HL-60 (cell line): ENCODE data around the gene PTX4.

Experiments used
- DNase-seq, 2 experiments: peaks; one replicate each; pipeline ENCODE4 v3.0.0-alpha.2; 2010 to 2020; ENCODE audit warnings: low read depth in 1 of 2, low spot score in 1 of 2
- H3K27ac ChIP-seq: fragments of 250-450 bp; sonication (Bioruptor Pico); replicated peaks from 2 replicates; pipeline ENCODE4 v1.5.1; 2020; ENCODE audit warnings: mild to moderate bottlenecking, moderate library complexity
- H3K27me3 ChIP-seq: fragments of 250-450 bp; sonication (Bioruptor Pico); 2 replicates; pipeline ENCODE4 v1.5.1; 2021; ENCODE audit warnings: mild to moderate bottlenecking, moderate library complexity; ENCODE audit not compliant: insufficient read depth, poor library complexity, severe bottlenecking
- H3K4me3 ChIP-seq: replicated peaks from 2 replicates; pipeline ENCODE4 v1.5.1; 2011; ENCODE audit warnings: mild to moderate bottlenecking, control low read depth, low read length; ENCODE audit not compliant: insufficient read depth
- GABPA ChIP-seq: IDR thresholded peaks from 2 replicates; pipeline ENCODE4 v1.6.1; 2012; ENCODE audit warnings: low read depth
- POLR2AphosphoS5 ChIP-seq: IDR thresholded peaks from 2 replicates; pipeline ENCODE4 v1.6.1; 2012; ENCODE audit warnings: low read depth
- REST ChIP-seq: IDR thresholded peaks from 2 replicates; pipeline ENCODE4 v1.6.1; 2012; ENCODE audit warnings: low read depth; ENCODE audit not compliant: insufficient replicate concordance
- SPI1 ChIP-seq: IDR thresholded peaks from 2 replicates; pipeline ENCODE4 v1.6.1; 2012; ENCODE audit warnings: low read depth, mild to moderate bottlenecking, borderline replicate concordance
- TF ChIP-seq, protein P1 (sequence below): IDR thresholded peaks from one replicate; pipeline ENCODE4 v1.5.1; 2011; ENCODE audit warnings: low read length, control low read depth, inconsistent platforms; ENCODE audit not compliant: insufficient read depth

Gene PTX4

GRCh38 chr16:1520461-1520860 lies 31.7 kb upstream of the PTX4 start:
- H3K27me3 ChIP-seq = no peaks in the 10 kb centered on the region
- TF ChIP-seq SPI1 (no peak), GABPA (no peak)
- DNase-seq = no peak
- no peak overlapping the region for H3K4me3 ChIP-seq
- H3K27ac ChIP-seq = no peak overlapping the region

DNA sequence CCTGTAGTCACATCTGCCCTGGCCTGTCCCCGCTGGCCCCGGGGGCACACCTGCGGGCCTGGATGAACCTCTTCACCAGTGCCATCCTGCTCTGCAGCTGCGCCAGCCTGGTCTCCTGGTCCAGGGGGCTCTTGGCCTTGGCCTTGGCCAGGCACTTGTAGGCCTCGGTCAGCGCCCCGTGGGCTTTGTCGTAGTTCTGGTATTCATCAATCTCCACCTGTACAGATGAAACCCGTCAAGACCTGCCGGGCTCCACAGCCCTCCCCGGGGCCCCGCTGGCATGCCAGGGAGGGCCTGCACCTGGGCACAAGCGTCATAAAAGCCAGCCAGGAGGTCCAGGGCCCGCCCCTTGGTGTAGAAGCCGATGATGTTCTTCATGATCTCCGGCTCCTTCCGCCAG lies 31.1 kb upstream of the PTX4 start:
- Histone ChIP-seq H3K27ac (no peak overlapping the region), H3K4me3 (no peak overlapping the region), H3K27me3 (no peaks in the 10 kb centered on the region)
- no peak for DNase-seq
- TF ChIP-seq POLR2AphosphoS5 = no peak
- no peak for TF ChIP-seq SPI1
- TF ChIP-seq, protein P1, sequence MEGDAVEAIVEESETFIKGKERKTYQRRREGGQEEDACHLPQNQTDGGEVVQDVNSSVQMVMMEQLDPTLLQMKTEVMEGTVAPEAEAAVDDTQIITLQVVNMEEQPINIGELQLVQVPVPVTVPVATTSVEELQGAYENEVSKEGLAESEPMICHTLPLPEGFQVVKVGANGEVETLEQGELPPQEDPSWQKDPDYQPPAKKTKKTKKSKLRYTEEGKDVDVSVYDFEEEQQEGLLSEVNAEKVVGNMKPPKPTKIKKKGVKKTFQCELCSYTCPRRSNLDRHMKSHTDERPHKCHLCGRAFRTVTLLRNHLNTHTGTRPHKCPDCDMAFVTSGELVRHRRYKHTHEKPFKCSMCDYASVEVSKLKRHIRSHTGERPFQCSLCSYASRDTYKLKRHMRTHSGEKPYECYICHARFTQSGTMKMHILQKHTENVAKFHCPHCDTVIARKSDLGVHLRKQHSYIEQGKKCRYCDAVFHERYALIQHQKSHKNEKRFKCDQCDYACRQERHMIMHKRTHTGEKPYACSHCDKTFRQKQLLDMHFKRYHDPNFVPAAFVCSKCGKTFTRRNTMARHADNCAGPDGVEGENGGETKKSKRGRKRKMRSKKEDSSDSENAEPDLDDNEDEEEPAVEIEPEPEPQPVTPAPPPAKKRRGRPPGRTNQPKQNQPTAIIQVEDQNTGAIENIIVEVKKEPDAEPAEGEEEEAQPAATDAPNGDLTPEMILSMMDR = no peak
- no peak for TF ChIP-seq GABPA
- no peak for TF ChIP-seq REST

DNA sequence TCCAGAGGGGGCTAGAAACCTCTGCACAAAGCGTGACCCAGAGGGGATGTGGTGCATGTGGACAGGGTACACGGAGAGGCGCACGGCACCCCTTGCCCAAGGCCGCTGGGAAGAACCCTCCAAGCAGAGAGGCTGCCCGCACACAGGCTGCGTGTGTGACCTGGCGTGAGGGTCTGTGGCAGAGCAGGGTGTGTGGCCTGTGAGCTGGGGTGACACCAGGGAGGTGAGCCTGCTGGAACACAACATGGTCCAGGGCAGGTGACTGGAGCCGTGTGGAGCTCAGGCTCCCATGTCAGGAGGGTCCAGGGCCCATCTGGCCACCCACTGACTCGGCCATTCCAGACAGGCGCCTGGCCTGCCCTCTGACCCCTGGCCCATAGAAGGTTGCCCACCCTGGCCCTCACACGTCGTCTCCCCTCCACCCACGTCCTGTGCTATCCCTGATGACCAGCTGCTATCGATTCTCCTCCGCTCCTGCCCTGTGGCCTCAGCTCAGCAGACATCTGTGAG lies 29.9 kb upstream of the PTX4 start:
- H3K4me3 ChIP-seq = no peak overlapping the region
- DNase-seq = no peak
- H3K27me3 ChIP-seq = no peaks in the 10 kb centered on the region
- TF ChIP-seq, protein P1 = no peak
- TF ChIP-seq SPI1 (no peak), GABPA (no peak), REST (no peak), POLR2AphosphoS5 (no peak)
- no peak overlapping the region for H3K27ac ChIP-seq

DNA sequence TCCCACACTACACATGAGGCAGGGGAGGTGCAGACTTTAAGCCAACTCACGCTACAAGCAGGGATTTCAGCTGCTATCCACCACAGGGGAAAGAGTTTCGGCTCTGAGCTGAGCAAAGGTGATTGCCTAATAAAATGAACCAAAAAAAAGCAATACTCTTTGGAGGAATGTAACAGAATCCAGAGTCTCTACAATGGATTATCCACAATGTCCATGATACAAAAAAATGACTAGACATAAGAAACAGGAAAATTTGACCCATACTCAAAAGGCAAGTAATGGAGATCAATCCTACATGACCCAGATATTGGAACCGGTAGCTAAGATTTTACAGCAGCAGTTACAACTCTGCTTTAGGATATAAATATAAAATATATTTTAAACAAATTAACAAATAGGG lies 25.8 kb upstream of the PTX4 start:
- TF ChIP-seq SPI1 = no peak
- TF ChIP-seq POLR2AphosphoS5 = 0 out of 2 replicates have a peak, but pooled peaks have one; percentile 27
- TF ChIP-seq, protein P1 = no peak
- H3K27me3 ChIP-seq = no peaks in the 10 kb centered on the region
- H3K4me3 ChIP-seq = no peak overlapping the region
- no peak overlapping the region for H3K27ac ChIP-seq
- DNase-seq = no peak
